Fibroblast of mammary gland (primary cell): ENCODE results near the gene HMX1.

Experiments
- DNase-seq: peaks from one replicate; pipeline ENCODE4 v3.0.0-alpha.2; 2010; ENCODE audit warnings: low read depth
- H3K4me3 ChIP-seq: 2 replicates; pipeline ENCODE4 v1.5.1; 2011; ENCODE audit warnings: low read depth, mild to moderate bottlenecking, low read length, moderate library complexity; ENCODE audit not compliant: control insufficient read depth
- TF ChIP-seq, protein P1 (sequence below): conservative IDR thresholded peaks from 2 replicates; pipeline ENCODE4 v1.5.1; 2011; ENCODE audit warnings: low read depth, low read length, inconsistent platforms; ENCODE audit not compliant: control insufficient read depth, insufficient read depth

The HMX1 gene

DNA sequence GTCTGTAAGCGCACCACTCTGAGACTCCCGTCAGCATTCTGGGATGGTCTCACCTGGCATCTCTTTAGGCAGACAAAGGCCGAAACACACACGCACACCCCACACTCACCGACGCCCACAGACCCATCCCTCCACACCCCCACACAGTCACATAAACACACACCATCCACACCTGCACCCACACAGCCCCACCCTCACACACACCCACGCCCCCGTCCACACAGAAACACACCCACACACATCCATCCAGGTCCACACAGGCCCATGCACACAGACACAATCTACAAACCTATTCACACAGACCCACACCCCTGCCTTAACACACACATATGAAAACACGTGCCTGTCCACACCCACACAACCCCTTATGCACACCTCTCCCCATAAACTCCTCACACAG lies 9.2 kb upstream of the HMX1 start:
- H3K4me3 ChIP-seq: no peak overlapping the region
- TF ChIP-seq, protein P1, sequence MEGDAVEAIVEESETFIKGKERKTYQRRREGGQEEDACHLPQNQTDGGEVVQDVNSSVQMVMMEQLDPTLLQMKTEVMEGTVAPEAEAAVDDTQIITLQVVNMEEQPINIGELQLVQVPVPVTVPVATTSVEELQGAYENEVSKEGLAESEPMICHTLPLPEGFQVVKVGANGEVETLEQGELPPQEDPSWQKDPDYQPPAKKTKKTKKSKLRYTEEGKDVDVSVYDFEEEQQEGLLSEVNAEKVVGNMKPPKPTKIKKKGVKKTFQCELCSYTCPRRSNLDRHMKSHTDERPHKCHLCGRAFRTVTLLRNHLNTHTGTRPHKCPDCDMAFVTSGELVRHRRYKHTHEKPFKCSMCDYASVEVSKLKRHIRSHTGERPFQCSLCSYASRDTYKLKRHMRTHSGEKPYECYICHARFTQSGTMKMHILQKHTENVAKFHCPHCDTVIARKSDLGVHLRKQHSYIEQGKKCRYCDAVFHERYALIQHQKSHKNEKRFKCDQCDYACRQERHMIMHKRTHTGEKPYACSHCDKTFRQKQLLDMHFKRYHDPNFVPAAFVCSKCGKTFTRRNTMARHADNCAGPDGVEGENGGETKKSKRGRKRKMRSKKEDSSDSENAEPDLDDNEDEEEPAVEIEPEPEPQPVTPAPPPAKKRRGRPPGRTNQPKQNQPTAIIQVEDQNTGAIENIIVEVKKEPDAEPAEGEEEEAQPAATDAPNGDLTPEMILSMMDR: no peak
- DNase-seq: no peak

DNA sequence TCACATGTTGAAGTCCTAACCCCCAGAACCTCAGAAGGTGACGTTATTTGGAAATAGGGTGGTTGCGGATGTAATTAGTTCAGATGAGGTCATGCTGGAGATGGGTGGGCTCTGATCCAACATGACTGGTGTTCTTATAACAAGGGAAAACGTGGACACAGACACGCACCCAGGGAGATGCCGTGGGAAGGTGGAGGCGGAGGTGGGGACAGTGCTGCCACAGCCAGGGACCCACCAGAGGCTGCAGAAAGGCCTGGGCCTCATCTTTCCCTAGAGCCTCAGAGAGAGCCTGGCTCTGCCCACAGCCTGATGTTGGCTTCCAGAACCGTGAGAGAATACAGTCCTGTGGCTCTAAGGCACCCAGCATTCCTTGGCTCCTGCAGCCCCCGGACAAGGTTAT lies 7.9 kb upstream of the HMX1 start:
- H3K4me3 ChIP-seq: no peak overlapping the region
- TF ChIP-seq, protein P1: no peak
- no peak for DNase-seq

DNA sequence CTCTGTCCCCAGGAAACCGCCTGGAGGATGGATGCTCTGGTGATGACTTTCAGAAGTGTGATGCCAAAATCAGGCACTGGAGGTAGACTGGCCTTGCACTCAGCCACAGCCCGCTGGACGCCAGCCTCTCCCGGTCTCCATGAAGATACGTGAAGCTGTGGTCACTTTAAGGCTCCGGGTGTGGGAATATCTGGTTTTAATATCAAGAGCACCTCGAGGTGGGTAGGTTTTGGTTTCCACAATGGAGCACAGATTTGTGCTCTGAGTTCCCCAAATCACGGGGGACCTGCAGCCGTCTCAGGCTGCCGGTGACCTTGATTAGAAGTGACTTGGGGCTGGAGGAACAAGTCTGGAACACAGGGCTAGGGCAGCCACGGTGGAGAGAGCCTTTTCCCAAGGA lies 6.8 kb upstream of the HMX1 start:
- no peak for DNase-seq
- no peak overlapping the region for H3K4me3 ChIP-seq
- TF ChIP-seq, protein P1: no peak

DNA sequence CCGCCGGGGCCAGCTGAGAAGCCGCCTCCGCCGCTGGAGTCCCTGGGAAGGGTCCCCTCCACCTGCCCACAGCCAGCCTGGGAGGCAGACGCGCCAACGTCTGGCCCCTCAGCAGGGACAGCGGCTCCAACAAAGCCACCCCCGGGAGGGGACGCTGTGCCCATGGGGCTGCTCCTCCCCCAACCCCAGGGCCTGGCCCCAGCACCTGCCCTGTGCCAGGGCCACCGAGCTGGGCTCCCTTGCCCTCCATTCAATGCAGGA lies 6.1 kb upstream of the HMX1 start:
- DNase-seq: no peak
- H3K4me3 ChIP-seq: no peak overlapping the region
- TF ChIP-seq, protein P1: no peak

DNA sequence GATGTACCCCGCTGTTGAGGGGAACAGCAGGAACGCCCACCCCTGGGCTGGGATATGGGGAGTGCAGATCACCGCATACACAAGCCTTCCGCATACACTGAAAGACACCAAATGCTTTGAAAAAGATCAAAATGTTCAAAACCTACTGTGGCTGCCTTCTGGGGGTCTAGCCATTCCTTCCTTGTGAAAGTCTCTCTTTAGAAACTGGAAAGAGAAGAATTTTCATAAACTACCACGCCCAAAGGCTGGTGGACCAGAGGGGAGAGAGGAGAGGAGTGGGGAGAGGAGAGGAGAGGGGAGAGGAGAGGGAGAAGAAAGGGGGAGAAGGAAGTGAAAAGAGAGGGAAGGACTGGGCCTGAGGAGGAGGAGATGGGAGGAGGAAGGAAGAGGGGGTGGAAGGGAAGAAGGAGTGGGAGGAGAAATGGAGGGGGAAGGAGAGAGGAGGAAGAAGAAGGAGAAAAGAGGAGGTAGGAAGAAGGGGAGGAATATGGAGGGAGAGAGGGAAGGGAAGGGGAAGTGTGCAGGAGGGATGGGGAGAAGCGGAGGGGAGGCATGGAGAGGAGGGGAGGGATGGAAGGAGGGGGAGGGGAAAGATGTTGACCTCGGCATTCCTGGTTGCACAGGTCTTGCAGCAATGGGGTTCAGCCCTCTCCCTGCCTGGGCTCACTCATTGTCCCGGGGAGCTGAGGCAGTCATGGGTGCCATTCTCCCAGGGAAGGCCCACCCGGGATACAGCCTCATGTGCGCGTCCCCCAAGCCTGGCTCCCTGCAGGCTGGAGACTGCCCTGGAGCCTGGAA lies 5.5 kb upstream of the HMX1 start:
- TF ChIP-seq, protein P1: no peak

DNA sequence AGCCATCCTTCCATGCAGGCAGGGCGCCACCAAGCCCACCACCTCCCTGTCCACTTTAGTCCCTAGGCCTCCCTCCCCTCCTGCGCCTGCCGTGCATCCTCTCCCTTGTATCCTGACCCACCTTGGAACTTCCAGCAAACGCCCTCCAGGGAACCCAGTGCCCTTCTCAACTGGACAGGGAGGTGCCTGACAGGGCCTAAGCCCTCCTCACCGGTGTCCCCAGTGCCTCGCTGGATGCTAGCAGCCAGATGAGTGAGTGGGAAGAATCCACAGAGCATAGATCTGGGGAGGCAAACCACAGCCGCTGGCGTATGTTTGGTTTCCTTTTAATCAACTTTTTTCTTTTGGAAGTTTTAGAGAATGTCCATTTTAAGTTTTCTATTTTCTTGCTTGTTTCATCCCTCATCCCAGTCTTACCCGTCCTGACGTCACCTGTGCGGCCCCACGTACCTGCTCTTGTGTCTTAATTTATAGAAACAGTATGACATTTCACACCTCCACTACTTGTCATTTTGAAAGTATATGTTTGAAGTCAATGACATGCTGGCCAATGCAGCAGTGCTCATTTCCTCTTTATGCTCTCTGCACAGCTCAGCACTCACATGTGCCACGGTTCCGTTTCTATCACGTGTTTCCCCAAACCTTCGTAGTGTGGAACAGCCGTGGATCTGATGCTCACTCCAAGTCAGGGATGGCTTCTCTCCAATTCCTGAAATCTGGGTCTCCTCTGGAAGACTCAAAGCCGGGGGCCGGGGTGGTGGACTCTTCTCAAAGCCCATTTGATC lies 3.4 kb upstream of the HMX1 start:
- no peak overlapping the region for H3K4me3 ChIP-seq
- DNase-seq: no peak
- TF ChIP-seq, protein P1: no peak

More for the DNA sequence above, 5.5 kb upstream of the HMX1 start:
- no peak for DNase-seq
- no peak overlapping the region for H3K4me3 ChIP-seq
